Ascending aorta (tissue), 2 donors: Measurements from ENCODE around the gene MTG2. TPM values are rescaled to one million over a fixed set of nuclear protein-coding genes. Genes with fewer than 3 reads are reported as not detected.

Experiments
- DNase-seq, 2 donors: peaks; one replicate each; pipeline ENCODE4 v3.0.0-alpha.2; 2019; ENCODE audit warnings: low spot score in 2 of 2
- H3K27ac ChIP-seq, 2 donors: fragments of 200-600 bp; sonication (generic); one replicate each; pipeline ENCODE4 v1.5.1; 2016 to 2017; ENCODE audit warnings: mild to moderate bottlenecking in 1 of 2
- H3K27me3 ChIP-seq: fragments of 200-600 bp; sonication (generic); one replicate; pipeline ENCODE4 v1.5.1; 2017
- H3K36me3 ChIP-seq, 2 donors: fragments of 200-600 bp; sonication (generic); one replicate each; pipeline ENCODE4 v1.5.1; 2016
- H3K4me1 ChIP-seq, 2 donors: fragments of 200-600 bp; sonication (generic); one replicate each; pipeline ENCODE4 v1.5.1; 2016 to 2017; ENCODE audit warnings: mild to moderate bottlenecking in 1 of 2
- H3K4me3 ChIP-seq, 2 donors: fragments of 200-600 bp; sonication (generic); one replicate each; pipeline ENCODE4 v1.5.1; 2016 to 2017; ENCODE audit warnings: mild to moderate bottlenecking in 1 of 2
- H3K9me3 ChIP-seq, 2 donors: fragments of 200-600 bp; sonication (generic); one replicate each; pipeline ENCODE4 v1.5.1; 2016
- CTCF ChIP-seq, 3 experiments: fragments of 200-600 bp in 2 of 3; fragments of 450-650 bp in 1 of 3; sonication (generic) in 2 of 3; IDR thresholded peaks; one replicate each; pipeline ENCODE4 v1.5.1; 2016 to 2019; ENCODE audit warnings: antibody characterized with exemption in 3 of 3, mild to moderate bottlenecking in 1 of 3, moderate library complexity in 1 of 3
- intact Hi-C: fragments of 100-400 bp; cut with DNase I; formaldehyde crosslinking; loops from one replicate; pipeline ENCODE4 v1.15.1; 2023
- total RNA-seq: library from RNA; depleted of rRNA; stranded (reverse); fragments of >200 nt; gene quantifications from one replicate; pipeline ENCODE4 v1.1.0, GENCODE V29; 2016

Gene MTG2
- 14.5 TPM for total RNA-seq

- H3K4me3 ChIP-seq: peak within 1 kb of the TSS; percentile 84 to 88
- no peaks in the 10 kb centered on the region for H3K9me3 ChIP-seq
- peak within 1 kb of the TSS; percentile 87 to 97 for H3K27ac ChIP-seq
- H3K4me1 ChIP-seq: peaks cover 3 to 19% of the 10 kb centered on the region in 2 donors
- peak; percentile 61 to 96 for DNase-seq
- no peaks in the 10 kb centered on the region for H3K27me3 ChIP-seq
- intact Hi-C loops: loop anchor here (1.0 to 10.0 kb wide), 6 partner anchors 39 to 225 kb away; partner anchors contain the start of genes CABLES2, LSM14B, OSBPL2 and PSMA7
- no peaks in the 10 kb centered on the region for H3K36me3 ChIP-seq
- no peak for TF ChIP-seq CTCF (IDR thresholded peaks at IDR 0.05)
Measured at GRCh38 chr20:62182469-62183425, at the start of gene MTG2. MTG2 (plus strand) TSS chr20:62183028; CDS start chr20:62193421, 10,393 bp downstream.

- H3K27ac ChIP-seq: peak overlapping the region in 1 of 2 donors; percentile 52
- H3K27me3 ChIP-seq: no peaks in the 10 kb centered on the region
- peak in 1 of 2 donors; percentile 73 for DNase-seq
- H3K4me1 ChIP-seq: no peaks in the 10 kb centered on the region
- intact Hi-C loops: no loop called here
- TF ChIP-seq CTCF (IDR thresholded peaks at IDR 0.05): no peak
- H3K9me3 ChIP-seq: no peaks in the 10 kb centered on the region
- H3K36me3 ChIP-seq: peaks cover 55 to 96% of the 10 kb centered on the region in 2 donors
- no peak overlapping the region for H3K4me3 ChIP-seq
Measured at GRCh38 chr20:62133051-62133845, 49.6 kb upstream of the MTG2 start.

GRCh38 chr20:62133864-62134263, 49.0 kb upstream of the MTG2 start:
- H3K27ac ChIP-seq: no peak overlapping the region
- H3K4me3 ChIP-seq: no peak overlapping the region
- H3K36me3 ChIP-seq: peaks cover 55 to 96% of the 10 kb centered on the region in 2 donors
- DNase-seq: no peak
- H3K4me1 ChIP-seq: no peaks in the 10 kb centered on the region
- H3K9me3 ChIP-seq: no peaks in the 10 kb centered on the region
- no peak for TF ChIP-seq CTCF (IDR thresholded peaks at IDR 0.05)
- H3K27me3 ChIP-seq: no peaks in the 10 kb centered on the region
- intact Hi-C loops: no loop called here

- peak in 1 of 2 donors; percentile 71 for DNase-seq
- intact Hi-C loops: no loop called here
- H3K27ac ChIP-seq: peak overlapping the region; percentile 17 to 60
Measured at GRCh38 chr20:62134735-62135231, 48.0 kb upstream of the MTG2 start.

More at GRCh38 chr20:62134735-62135231, 48.0 kb upstream of the MTG2 start:
- TF ChIP-seq CTCF (IDR thresholded peaks at IDR 0.05): no peak
- Histone ChIP-seq H3K4me3 (no peak overlapping the region), H3K9me3 (no peaks in the 10 kb centered on the region), H3K4me1 (no peaks in the 10 kb centered on the region), H3K36me3 (peaks cover 55 to 96% of the 10 kb centered on the region in 2 donors), H3K27me3 (no peaks in the 10 kb centered on the region)
